ENCODE data around the gene OPN4. TPM values are rescaled to one million over a fixed set of nuclear protein-coding genes. Genes with fewer than 3 reads are reported as not detected.

OPN4 gene
- total RNA-seq, 4 donors from 2014 or later: 1.5 TPM; not detected in 3

DNA sequence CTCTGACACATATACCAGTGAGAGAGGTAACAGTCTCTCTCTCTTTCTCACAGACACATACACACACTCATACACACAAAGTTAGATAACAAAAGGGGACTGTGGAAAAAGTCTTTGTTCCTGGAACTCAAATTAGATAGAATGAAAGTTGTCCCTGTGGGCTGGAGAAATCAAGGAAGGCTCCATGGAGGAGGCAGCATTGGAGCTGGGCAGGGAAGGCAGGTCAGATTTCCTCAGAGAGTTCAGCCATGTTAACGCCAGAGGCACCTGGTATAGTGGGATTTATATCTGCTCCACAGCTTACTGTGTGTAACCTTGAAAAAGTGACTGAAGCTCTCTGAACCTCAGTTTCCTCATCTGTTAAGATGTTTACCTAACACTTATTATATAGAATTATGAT lies 52.6 kb downstream of the OPN4 start:
- WGBS, 2 donors (ENCODE audit: low coverage in 1 of 2): 94% methylated on average over 1 of the region's 1 CpG; no CpG with 5 or more reads in 1 of the 2 donors
- no peak for DNase-seq
- Histone ChIP-seq H3K4me1 (peaks cover 3 to 11% (median 6%) of the 10 kb centered on the region in 4 donors), H3K27ac (no peak overlapping the region), H3K27me3 (no peaks in the 10 kb centered on the region), H3K9me3 (no peaks in the 10 kb centered on the region), H3K4me3 (no peak overlapping the region), H3K36me3 (no peaks in the 10 kb centered on the region)
- in situ Hi-C loops (cut with MboI; ENCODE audit: low pct_ligation_motif_present in 1 of 4, low pct_unique_long_range_greater_than_20kb in 1 of 4, low sequenced_read_pairs in 3 of 4): loop anchor here in 2 of 4 donors (5.0 to 10.0 kb wide), 2 partner anchors 195 to 198 kb away; no protein-coding TSS in a partner anchor
- no peak for TF ChIP-seq EP300 (IDR thresholded peaks at IDR 0.05; ENCODE audit: low read depth)
- TF ChIP-seq POLR2A (IDR thresholded peaks at IDR 0.05): no peak
- no peak for TF ChIP-seq POLR2AphosphoS5 (IDR thresholded peaks at IDR 0.05)
- TF ChIP-seq, protein P1, sequence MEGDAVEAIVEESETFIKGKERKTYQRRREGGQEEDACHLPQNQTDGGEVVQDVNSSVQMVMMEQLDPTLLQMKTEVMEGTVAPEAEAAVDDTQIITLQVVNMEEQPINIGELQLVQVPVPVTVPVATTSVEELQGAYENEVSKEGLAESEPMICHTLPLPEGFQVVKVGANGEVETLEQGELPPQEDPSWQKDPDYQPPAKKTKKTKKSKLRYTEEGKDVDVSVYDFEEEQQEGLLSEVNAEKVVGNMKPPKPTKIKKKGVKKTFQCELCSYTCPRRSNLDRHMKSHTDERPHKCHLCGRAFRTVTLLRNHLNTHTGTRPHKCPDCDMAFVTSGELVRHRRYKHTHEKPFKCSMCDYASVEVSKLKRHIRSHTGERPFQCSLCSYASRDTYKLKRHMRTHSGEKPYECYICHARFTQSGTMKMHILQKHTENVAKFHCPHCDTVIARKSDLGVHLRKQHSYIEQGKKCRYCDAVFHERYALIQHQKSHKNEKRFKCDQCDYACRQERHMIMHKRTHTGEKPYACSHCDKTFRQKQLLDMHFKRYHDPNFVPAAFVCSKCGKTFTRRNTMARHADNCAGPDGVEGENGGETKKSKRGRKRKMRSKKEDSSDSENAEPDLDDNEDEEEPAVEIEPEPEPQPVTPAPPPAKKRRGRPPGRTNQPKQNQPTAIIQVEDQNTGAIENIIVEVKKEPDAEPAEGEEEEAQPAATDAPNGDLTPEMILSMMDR (IDR thresholded peaks at IDR 0.05): no peak
- intact Hi-C loops (cut with DNase I; ENCODE audit: low total_unique reads): no loop called here

DNA sequence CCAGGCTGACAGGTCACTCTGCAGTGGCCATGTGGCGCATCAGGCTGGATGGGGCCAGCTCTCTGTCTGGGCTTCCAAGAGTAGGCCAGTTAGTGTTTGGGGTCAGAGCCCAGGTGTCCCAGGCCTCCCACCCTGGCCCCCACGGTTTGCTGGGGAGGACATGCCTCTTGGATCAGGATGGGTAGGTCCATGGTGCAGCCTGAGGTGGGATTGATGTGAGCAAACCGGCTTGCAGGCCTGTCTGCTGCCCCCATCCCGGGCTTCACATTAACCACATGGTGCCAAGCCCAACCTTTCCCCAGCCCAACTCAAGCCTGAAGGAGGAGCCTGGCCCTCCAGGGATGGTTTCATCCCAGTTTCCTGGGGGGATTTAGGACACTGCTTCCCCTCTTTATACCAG lies 53.2 kb downstream of the OPN4 start:
- intact Hi-C loops (cut with DNase I; ENCODE audit: low total_unique reads): no loop called here
- no peak for DNase-seq
- 65% methylated on average over 4 of the region's 4 CpGs; no CpG with 5 or more reads in 1 of the 2 donors for WGBS, 2 donors (ENCODE audit: low coverage in 1 of 2)
- H3K4me1 ChIP-seq: peaks cover 7 to 15% (median 11%) of the 10 kb centered on the region in 4 donors
- TF ChIP-seq POLR2A (IDR thresholded peaks at IDR 0.05) (no peak), EP300 (IDR thresholded peaks at IDR 0.05; ENCODE audit: low read depth) (no peak), POLR2AphosphoS5 (IDR thresholded peaks at IDR 0.05) (no peak)
- H3K9me3 ChIP-seq: no peaks in the 10 kb centered on the region
- H3K36me3 ChIP-seq: no peaks in the 10 kb centered on the region
- in situ Hi-C loops (cut with MboI; ENCODE audit: low pct_ligation_motif_present in 1 of 4, low pct_unique_long_range_greater_than_20kb in 1 of 4, low sequenced_read_pairs in 3 of 4): loop anchor here in 2 of 4 donors (5.0 to 10.0 kb wide), 2 partner anchors 195 to 197 kb away; no protein-coding TSS in a partner anchor
- peak overlapping the region in 1 of 4 donors; percentile 21 for H3K27ac ChIP-seq
- no peak overlapping the region for H3K4me3 ChIP-seq
- no peaks in the 10 kb centered on the region for H3K27me3 ChIP-seq

DNA sequence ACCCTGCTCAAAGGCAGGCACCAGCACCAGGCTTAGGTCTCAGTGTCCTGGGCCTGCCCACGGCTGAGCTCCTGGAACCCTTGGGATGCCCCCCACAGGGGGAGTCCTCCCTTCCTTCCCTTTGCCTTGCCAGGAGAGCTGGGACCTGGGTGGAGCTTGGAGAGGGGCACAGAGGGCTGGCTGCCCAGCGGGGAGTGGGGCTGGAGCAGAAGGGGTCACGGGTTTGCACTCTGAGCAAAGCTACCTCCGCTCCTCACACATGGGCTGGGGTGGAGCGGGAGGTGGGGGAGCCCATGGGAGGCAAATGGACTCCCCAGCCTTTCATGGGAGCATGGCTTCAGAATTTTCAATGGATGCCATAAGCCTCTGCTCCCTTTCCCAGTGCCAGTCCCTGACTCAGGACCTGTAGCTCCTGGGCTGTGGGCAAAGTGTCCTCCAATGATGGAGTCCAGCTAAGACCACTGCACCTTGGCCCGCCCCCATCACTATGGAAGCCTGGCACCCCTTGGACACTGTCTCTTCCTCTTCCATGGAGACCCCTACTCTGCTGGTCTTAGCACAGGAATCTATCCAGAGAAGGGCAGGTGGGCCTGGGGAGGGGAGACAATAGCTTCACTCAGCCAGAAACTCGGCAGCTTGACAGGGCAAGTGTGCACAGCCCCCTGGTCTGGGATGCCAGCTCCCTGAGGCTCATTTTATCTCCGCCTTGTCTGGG lies 53.9 kb downstream of the OPN4 start:
- no peaks in the 10 kb centered on the region for H3K9me3 ChIP-seq
- in situ Hi-C loops (cut with MboI; ENCODE audit: low pct_ligation_motif_present in 1 of 4, low pct_unique_long_range_greater_than_20kb in 1 of 4, low sequenced_read_pairs in 3 of 4): loop anchor here in 2 of 4 donors (5.0 to 10.0 kb wide), 2 partner anchors 194 to 197 kb away; no protein-coding TSS in a partner anchor
- WGBS, 2 donors (ENCODE audit: low coverage in 1 of 2): 92% methylated on average over 8 of the region's 8 CpGs; no CpG with 5 or more reads in 1 of the 2 donors
- no peak overlapping the region for H3K4me3 ChIP-seq
- intact Hi-C loops (cut with DNase I; ENCODE audit: low total_unique reads): no loop called here
- H3K36me3 ChIP-seq: no peaks in the 10 kb centered on the region
- peak overlapping the region in 1 of 4 donors; percentile 21 for H3K27ac ChIP-seq
- H3K27me3 ChIP-seq: no peaks in the 10 kb centered on the region
- peaks cover 8 to 15% (median 13%) of the 10 kb centered on the region in 4 donors for H3K4me1 ChIP-seq
- no peak for DNase-seq
- no peak for TF ChIP-seq EP300 (IDR thresholded peaks at IDR 0.05; ENCODE audit: low read depth)
- no peak for TF ChIP-seq POLR2A (IDR thresholded peaks at IDR 0.05)
- TF ChIP-seq POLR2AphosphoS5 (IDR thresholded peaks at IDR 0.05): no peak
- TF ChIP-seq, protein P1 (IDR thresholded peaks at IDR 0.05): no peak

DNA sequence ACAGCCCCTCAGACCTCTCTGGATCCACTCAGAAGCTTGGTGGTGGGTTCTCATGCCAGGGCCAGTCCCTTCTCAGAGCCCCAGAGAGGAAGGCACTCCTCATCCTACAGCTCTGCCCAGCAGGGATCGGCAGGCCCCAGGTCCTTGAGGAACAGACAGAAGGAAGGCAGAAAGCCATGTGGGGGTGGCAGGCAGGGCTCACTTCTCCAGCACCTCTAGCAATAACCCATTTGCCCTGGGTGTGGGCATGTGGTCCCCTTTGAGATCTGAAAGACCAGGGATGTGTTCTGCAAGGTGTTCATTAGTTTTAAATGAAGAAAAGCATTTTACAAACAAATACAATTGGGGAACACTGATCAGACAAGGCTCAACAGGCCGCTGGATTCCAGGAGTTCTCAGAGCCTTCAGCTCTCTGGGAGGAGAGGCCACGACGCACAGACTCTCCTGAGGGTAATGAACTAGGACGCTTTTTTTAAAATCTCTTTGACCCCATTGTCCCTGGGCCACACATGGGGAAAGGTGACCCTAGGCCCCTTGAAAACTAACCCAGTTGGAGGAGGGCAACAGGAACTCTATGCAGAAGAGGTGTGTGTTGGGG lies 54.5 kb downstream of the OPN4 start:
- H3K9me3 ChIP-seq: no peaks in the 10 kb centered on the region
- intact Hi-C loops (cut with DNase I; ENCODE audit: low total_unique reads) (no loop called here), in situ Hi-C loops (cut with MboI; ENCODE audit: low pct_ligation_motif_present in 1 of 4, low pct_unique_long_range_greater_than_20kb in 1 of 4, low sequenced_read_pairs in 3 of 4) (loop anchor here in 2 of 4 donors (5.0 to 10.0 kb wide), 2 partner anchors 193 to 196 kb away; no protein-coding TSS in a partner anchor)
- H3K4me3 ChIP-seq: no peak overlapping the region
- peaks cover 8 to 15% (median 13%) of the 10 kb centered on the region in 4 donors for H3K4me1 ChIP-seq
- H3K27me3 ChIP-seq: no peaks in the 10 kb centered on the region
- TF ChIP-seq POLR2A (IDR thresholded peaks at IDR 0.05) (no peak), POLR2AphosphoS5 (IDR thresholded peaks at IDR 0.05) (no peak), EP300 (IDR thresholded peaks at IDR 0.05; ENCODE audit: low read depth) (no peak)
- TF ChIP-seq, protein P1 (IDR thresholded peaks at IDR 0.05): no peak
- 84 to 87% methylated on average over 4 to 5 of the region's 5 CpGs for WGBS, 2 donors (ENCODE audit: low coverage in 1 of 2)
- H3K36me3 ChIP-seq: no peaks in the 10 kb centered on the region
- H3K27ac ChIP-seq: peak overlapping the region in 2 of 4 donors; percentile 97
- DNase-seq: no peak

Data from transverse colon (tissue), 4 donors.